Testis (tissue), 3 donors: ENCODE data around the gene LPAR5. TPM values are rescaled to one million over a fixed set of nuclear protein-coding genes. Genes with fewer than 3 reads are reported as not detected.

ENCODE experiments used
- DNase-seq: peaks from one replicate; pipeline ENCODE4 v3.0.0-alpha.2; 2019
- H3K27ac ChIP-seq, 2 donors: fragments of 200-600 bp; sonication (generic); one replicate each; pipeline ENCODE4 v1.5.1; 2019
- H3K27me3 ChIP-seq: fragments of 200-600 bp; sonication (generic); one replicate; pipeline ENCODE4 v1.5.1; 2019
- H3K36me3 ChIP-seq: fragments of 200-600 bp; sonication (generic); one replicate; pipeline ENCODE4 v1.5.1; 2017; ENCODE audit warnings: low read depth; ENCODE audit errors: missing control alignments
- H3K4me1 ChIP-seq: fragments of 200-600 bp; sonication (generic); one replicate; pipeline ENCODE4 v1.5.1; 2019
- H3K4me3 ChIP-seq, 2 donors: fragments of 200-600 bp; sonication (generic); one replicate each; pipeline ENCODE4 v1.5.1; 2017 to 2019
- H3K9me3 ChIP-seq: fragments of 200-600 bp; sonication (generic); one replicate; pipeline ENCODE4 v1.5.1; 2017
- POLR2A ChIP-seq: fragments of 450-650 bp; IDR thresholded peaks from one replicate; pipeline ENCODE4 v1.6.1; 2017; ENCODE audit warnings: antibody characterized with exemption, mild to moderate bottlenecking, moderate library complexity
- WGBS, 2 donors: methylation state at CpG; one replicate each; pipeline ENCODE4 v1.1.5; 2018; 5-methylcytosine and 5-hydroxymethylcytosine counted together
- intact Hi-C: fragments of 100-400 bp; cut with DNase I; formaldehyde crosslinking; loops from one replicate; pipeline ENCODE4 v1.15.1; 2023; ENCODE audit warnings: low total_unique reads
- polyA plus RNA-seq: library from polyadenylated mRNA; stranded (reverse); fragments of 350-450 nt; fragmentation: Illumina TruSeq; extraction: RNeasy Lipid Tissue Mini Kit (QIAGEN cat#74804); gene quantifications from one replicate; pipeline ENCODE4 v1.2.3, GENCODE V29; 2014; ENCODE audit warnings: low read depth, low replicate concordance; ENCODE audit not compliant: insufficient read depth
- total RNA-seq, 2 donors: library from RNA; depleted of rRNA; stranded (reverse); fragments of >200 nt; gene quantifications; one replicate each; pipeline ENCODE4 v1.2.3, GENCODE V29; 2016
- TF ChIP-seq, protein P1 (sequence below), 3 experiments: fragments of 450-650 bp in 2 of 3; fragments of 200-600 bp in 1 of 3; sonication (generic) in 1 of 3; IDR thresholded peaks; one replicate each; pipeline ENCODE4 v1.5.1; 2016 to 2019; ENCODE audit warnings: antibody characterized with exemption in 3 of 3, mild to moderate bottlenecking in 2 of 3, moderate library complexity in 1 of 3

The LPAR5 gene
- total and polyA plus RNA-seq, 3 donors from 2014 or later = 1.5 to 3.1 (median 2.4) TPM

DNA sequence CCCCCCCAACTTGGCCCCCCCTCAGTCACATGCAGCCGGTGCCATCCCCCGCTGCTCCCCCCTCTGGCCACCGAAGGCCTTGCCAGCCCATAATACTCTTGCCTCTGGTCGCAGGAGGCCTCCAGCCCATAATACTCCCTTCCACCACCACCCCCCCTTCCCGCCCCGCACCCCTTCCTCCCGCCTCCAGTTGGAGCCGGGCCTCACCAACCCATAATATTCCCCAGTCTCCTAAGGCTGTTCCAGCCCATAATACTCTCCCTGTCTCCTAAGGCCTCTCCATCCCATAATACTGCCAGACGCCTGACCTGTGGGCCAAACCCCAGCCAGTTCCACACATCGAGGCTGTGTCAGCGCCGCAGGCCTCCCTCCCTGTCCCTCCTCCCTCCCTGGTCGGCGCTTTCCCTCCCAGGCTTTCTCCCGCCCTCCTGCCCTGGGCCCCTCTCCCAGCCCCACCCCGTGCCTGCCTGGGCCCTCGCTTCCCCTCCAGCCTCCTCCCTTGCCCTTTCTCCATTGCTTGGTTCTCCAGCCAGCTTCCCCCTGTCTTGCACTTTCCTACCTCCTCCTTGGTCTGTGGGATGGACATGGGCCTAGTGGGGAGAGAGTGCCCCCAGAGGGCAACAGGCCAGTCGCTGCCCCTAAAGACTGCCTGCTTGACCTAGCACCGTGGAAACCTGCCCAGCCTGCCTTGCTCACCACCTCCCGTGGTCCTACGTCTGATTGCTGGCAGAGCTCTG, 21.8 kb downstream of the LPAR5 start:
- H3K36me3 ChIP-seq = no peaks in the 10 kb centered on the region
- peak overlapping the region; percentile 85 to 88 for H3K27ac ChIP-seq
- DNase-seq = peak; percentile 96
- H3K4me3 ChIP-seq = peak overlapping the region in 1 of 2 donors; percentile 53
- no peaks in the 10 kb centered on the region for H3K27me3 ChIP-seq
- peaks cover 28% of the 10 kb centered on the region for H3K4me1 ChIP-seq
- WGBS, 2 donors = 2 to 3% methylated on average over 15 to 21 of the region's 21 CpGs
- TF ChIP-seq, protein P1, sequence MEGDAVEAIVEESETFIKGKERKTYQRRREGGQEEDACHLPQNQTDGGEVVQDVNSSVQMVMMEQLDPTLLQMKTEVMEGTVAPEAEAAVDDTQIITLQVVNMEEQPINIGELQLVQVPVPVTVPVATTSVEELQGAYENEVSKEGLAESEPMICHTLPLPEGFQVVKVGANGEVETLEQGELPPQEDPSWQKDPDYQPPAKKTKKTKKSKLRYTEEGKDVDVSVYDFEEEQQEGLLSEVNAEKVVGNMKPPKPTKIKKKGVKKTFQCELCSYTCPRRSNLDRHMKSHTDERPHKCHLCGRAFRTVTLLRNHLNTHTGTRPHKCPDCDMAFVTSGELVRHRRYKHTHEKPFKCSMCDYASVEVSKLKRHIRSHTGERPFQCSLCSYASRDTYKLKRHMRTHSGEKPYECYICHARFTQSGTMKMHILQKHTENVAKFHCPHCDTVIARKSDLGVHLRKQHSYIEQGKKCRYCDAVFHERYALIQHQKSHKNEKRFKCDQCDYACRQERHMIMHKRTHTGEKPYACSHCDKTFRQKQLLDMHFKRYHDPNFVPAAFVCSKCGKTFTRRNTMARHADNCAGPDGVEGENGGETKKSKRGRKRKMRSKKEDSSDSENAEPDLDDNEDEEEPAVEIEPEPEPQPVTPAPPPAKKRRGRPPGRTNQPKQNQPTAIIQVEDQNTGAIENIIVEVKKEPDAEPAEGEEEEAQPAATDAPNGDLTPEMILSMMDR (IDR thresholded peaks at IDR 0.05) = peak in 2 of 3 experiments; percentile 13 to 17
- no peak for TF ChIP-seq POLR2A
- no peaks in the 10 kb centered on the region for H3K9me3 ChIP-seq
- intact Hi-C loops = no loop called here

DNA sequence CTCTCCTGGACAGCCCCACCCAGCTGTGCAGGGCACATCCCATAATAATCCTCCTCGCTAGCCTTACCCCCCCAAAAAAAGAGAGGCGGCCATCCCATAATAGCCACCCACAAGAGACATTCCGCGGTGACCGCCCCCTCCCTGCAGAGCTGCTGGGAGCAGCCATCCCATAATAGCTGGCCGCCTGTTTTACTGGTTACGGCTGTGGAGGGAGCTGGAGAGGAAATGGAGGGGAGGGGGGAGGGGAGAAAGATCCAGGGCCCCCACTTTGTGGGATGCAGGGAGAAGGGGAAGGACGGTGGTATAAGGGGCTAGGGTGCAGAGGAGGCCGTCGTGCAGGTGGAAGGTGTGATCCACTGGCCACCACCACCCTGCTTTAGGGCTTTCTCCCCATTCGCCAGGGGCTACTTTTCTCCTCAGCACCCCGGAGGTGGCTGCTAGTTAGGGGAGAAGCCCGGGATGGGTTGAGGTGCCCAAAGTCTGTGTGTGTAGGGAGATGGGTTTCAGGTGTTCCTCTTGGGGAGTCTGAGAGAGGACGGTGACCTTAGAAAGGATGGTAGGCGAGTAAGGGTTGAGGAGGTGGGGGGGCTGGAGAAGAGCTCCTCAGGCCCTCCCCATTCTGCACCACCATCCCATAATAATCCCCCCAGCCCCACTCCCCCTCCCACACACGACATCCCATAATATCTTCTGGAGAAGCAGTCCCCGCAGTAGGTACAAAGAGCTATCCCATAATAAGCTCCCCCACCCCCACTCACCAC, 22.6 kb downstream of the LPAR5 start:
- intact Hi-C loops = no loop called here
- Histone ChIP-seq H3K27ac (peak overlapping the region; percentile 85 to 88), H3K36me3 (no peaks in the 10 kb centered on the region), H3K4me3 (peak overlapping the region; percentile 31 to 53), H3K9me3 (no peaks in the 10 kb centered on the region), H3K27me3 (no peaks in the 10 kb centered on the region), H3K4me1 (peaks cover 28% of the 10 kb centered on the region)
- DNase-seq = peak; percentile 83
- 2 to 5% methylated on average over 14 to 17 of the region's 17 CpGs for WGBS, 2 donors
- TF ChIP-seq, protein P1 (IDR thresholded peaks at IDR 0.05) = no peak
- no peak for TF ChIP-seq POLR2A

DNA sequence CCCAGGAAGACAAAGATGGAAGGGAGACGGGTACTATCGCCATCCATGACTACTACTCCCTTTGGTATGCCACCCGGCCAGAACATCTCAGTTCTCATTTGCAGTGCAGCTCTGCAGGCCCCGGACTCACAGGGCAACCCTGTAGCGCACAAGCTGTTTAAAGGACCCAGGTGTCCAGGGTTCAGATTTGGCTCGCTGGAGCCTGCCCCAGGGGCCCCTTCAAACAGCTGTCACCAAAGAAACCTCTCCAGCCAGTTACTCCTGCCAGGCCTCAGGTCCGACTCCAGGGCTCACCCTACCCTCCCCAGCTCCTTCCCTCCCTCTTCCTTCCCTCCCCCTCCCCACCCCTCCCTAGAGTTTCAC, 23.1 kb downstream of the LPAR5 start:
- 13 to 33% methylated on average over 5 to 7 of the region's 7 CpGs for WGBS, 2 donors
- TF ChIP-seq POLR2A = no peak
- TF ChIP-seq, protein P1 (IDR thresholded peaks at IDR 0.05) = no peak
- Histone ChIP-seq H3K9me3 (no peaks in the 10 kb centered on the region), H3K27me3 (no peaks in the 10 kb centered on the region), H3K4me1 (peaks cover 32% of the 10 kb centered on the region), H3K36me3 (no peaks in the 10 kb centered on the region), H3K27ac (peak overlapping the region; percentile 85 to 88), H3K4me3 (peak overlapping the region; percentile 31 to 53)
- DNase-seq = no peak
- intact Hi-C loops = no loop called here

DNA sequence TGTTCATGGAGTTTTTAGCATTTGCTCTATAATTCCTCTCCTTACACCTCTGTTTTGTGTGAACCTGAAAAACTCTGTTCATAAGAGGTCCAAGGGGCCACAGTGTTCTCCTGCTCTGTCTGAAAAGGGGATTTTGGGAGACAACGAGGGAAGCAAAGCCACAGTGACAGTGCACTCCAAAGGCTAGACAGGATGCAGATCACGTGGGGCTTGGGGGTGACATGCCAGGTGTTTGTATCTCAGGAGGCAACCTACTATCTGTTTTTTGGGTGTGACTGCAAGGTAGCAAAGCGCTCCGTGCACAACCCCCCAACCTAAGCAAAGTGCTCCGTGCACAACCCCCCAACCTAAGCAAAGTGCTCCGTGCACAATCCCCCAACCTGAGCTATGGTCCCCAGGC, 23.5 kb downstream of the LPAR5 start:
- DNase-seq = no peak
- Histone ChIP-seq H3K4me1 (peaks cover 33% of the 10 kb centered on the region), H3K9me3 (no peaks in the 10 kb centered on the region), H3K27ac (peak overlapping the region in 1 of 2 donors; percentile 88), H3K27me3 (no peaks in the 10 kb centered on the region), H3K36me3 (no peaks in the 10 kb centered on the region), H3K4me3 (no peak overlapping the region)
- WGBS, 2 donors = 28 to 50% methylated on average over 5 to 6 of the region's 6 CpGs
- intact Hi-C loops = no loop called here
- TF ChIP-seq POLR2A = no peak
- TF ChIP-seq, protein P1 (IDR thresholded peaks at IDR 0.05) = no peak
